Right renal cortex interstitium (tissue), 3 donors: ENCODE measurements around the gene ADAMTS17. TPM values are rescaled to one million over a fixed set of nuclear protein-coding genes. Genes with fewer than 3 reads are reported as not detected.

Experiments
- DNase-seq, 3 donors: peaks; one replicate each; pipeline ENCODE4 v3.0.0-alpha.2; 2013; ENCODE audit warnings: low read depth in 3 of 3, low spot score in 2 of 3
- polyA plus RNA-seq, 3 donors: library from polyadenylated mRNA; unstranded; fragments of 120-200 nt; gene quantifications; one replicate each; pipeline ENCODE4 v1.2.1, GENCODE V29; 2013; ENCODE audit not compliant: insufficient read length in 3 of 3

The ADAMTS17 gene
- polyA plus RNA-seq, 3 donors, result 1.4 to 2.1 (median 2.1) TPM

- no peak for DNase-seq
Measured at GRCh38 chr15:100116416-100117190, 225.2 kb downstream of the ADAMTS17 start.

- no peak for DNase-seq
Measured at GRCh38 chr15:100115711-100116090, 226.1 kb downstream of the ADAMTS17 start.

GRCh38 chr15:100115066-100115710 lies 226.6 kb downstream of the ADAMTS17 start:
- DNase-seq, result no peak

GRCh38 chr15:100114571-100114970 lies 227.2 kb downstream of the ADAMTS17 start:
- no peak for DNase-seq

- DNase-seq, result no peak
Measured at GRCh38 chr15:100114100-100114499, 227.7 kb downstream of the ADAMTS17 start.

GRCh38 chr15:100113351-100114080 lies 228.3 kb downstream of the ADAMTS17 start:
- DNase-seq, result no peak

GRCh38 chr15:100112636-100113305 lies 229.0 kb downstream of the ADAMTS17 start:
- no peak for DNase-seq

GRCh38 chr15:100112061-100112420 lies 229.7 kb downstream of the ADAMTS17 start:
- no peak for DNase-seq

- no peak for DNase-seq
Measured at GRCh38 chr15:100111125-100112060, 230.4 kb downstream of the ADAMTS17 start.

GRCh38 chr15:100109486-100110035 lies 232.2 kb downstream of the ADAMTS17 start:
- DNase-seq, result no peak

GRCh38 chr15:100108846-100109245 lies 232.9 kb downstream of the ADAMTS17 start:
- DNase-seq, result no peak

GRCh38 chr15:100108346-100108745 lies 233.4 kb downstream of the ADAMTS17 start:
- DNase-seq, result no peak

GRCh38 chr15:100107606-100108225 lies 234.1 kb downstream of the ADAMTS17 start:
- DNase-seq, result no peak

- no peak for DNase-seq
Measured at GRCh38 chr15:100107151-100107550, 234.6 kb downstream of the ADAMTS17 start.

GRCh38 chr15:100106732-100107131 lies 235.0 kb downstream of the ADAMTS17 start:
- no peak for DNase-seq

GRCh38 chr15:100105101-100105500 lies 236.7 kb downstream of the ADAMTS17 start:
- DNase-seq, result no peak

- no peak for DNase-seq
Measured at GRCh38 chr15:100104245-100104644, 237.5 kb downstream of the ADAMTS17 start.

GRCh38 chr15:100103828-100104227 lies 237.9 kb downstream of the ADAMTS17 start:
- DNase-seq, result no peak

- DNase-seq, result no peak
Measured at GRCh38 chr15:100101426-100102089, 240.2 kb downstream of the ADAMTS17 start.
